Kidney (tissue), 14 donors: ENCODE measurements around the gene ADAMTSL2. TPM values are rescaled to one million over a fixed set of nuclear protein-coding genes. Genes with fewer than 3 reads are reported as not detected.

Experiments used
- DNase-seq, 5 donors: peaks; one replicate each; pipeline ENCODE4 v3.0.0-alpha.2; 2013 to 2020
- FAIRE-seq: peaks from 2 replicates; lab custom pipeline; 2012; peaks lifted over from hg19 to GRCh38; lab: Jason Lieb, UNC
- H3K27ac ChIP-seq, 2 donors: one replicate each; pipeline ENCODE4 v1.7.0; 2013; ENCODE audit warnings: low read depth in 2 of 2, low read length in 2 of 2, inconsistent platforms in 1 of 2
- H3K27me3 ChIP-seq: one replicate; pipeline ENCODE4 v1.7.1; 2013; ENCODE audit warnings: low read length, inconsistent platforms; ENCODE audit not compliant: control insufficient read depth, insufficient read depth
- H3K36me3 ChIP-seq, 3 donors: one replicate each; pipeline versions ENCODE4 v1.7.0 to v1.7.1; 2013; ENCODE audit warnings: low read length in 3 of 3, control low read depth in 1 of 3, inconsistent platforms in 1 of 3; ENCODE audit not compliant: insufficient read depth in 3 of 3, control insufficient read depth in 2 of 3
- H3K4me1 ChIP-seq, 3 donors: one replicate each; pipeline versions ENCODE4 v1.7.0 to v1.7.1; 2013; ENCODE audit warnings: low read length in 3 of 3, inconsistent platforms in 1 of 3, low read depth in 1 of 3; ENCODE audit not compliant: control insufficient read depth in 2 of 3, insufficient read depth in 2 of 3
- H3K4me3 ChIP-seq, 3 donors: one replicate each; pipeline versions ENCODE4 v1.7.0 to v1.8.1; 2013; ENCODE audit warnings: low read length in 3 of 3, control low read depth in 1 of 3, inconsistent platforms in 1 of 3
- H3K9ac ChIP-seq, 3 donors: one replicate each; pipeline versions ENCODE4 v1.7.0 to v1.7.1; 2013; ENCODE audit warnings: low read length in 3 of 3, control low read depth in 1 of 3, inconsistent platforms in 1 of 3
- H3K9me3 ChIP-seq, 3 donors: one replicate each; pipeline versions ENCODE4 v1.7.0 to v1.7.1; 2013; ENCODE audit warnings: low read length in 3 of 3, control low read depth in 1 of 3, inconsistent platforms in 1 of 3; ENCODE audit not compliant: control insufficient read depth in 2 of 3, insufficient read depth in 1 of 3
- intact Hi-C: fragments of 100-400 bp; cut with DNase I; formaldehyde crosslinking; loops from one replicate; pipeline ENCODE4 v1.11.1; 2022
- polyA plus RNA-seq: library from polyadenylated mRNA; stranded (reverse); fragments of 350-450 nt; fragmentation: Illumina TruSeq; extraction: RNeasy Lipid Tissue Mini Kit (QIAGEN cat#74804); gene quantifications from one replicate; pipeline ENCODE4 v1.2.3, GENCODE V29; 2014; ENCODE audit warnings: low read depth, low replicate concordance; ENCODE audit not compliant: insufficient read depth
- total RNA-seq: library from RNA; stranded (reverse); fragmentation: NEBNext Ultra II Directional; extraction: Animal tissue kit (Norgen Biotek cat#: 25700); gene quantifications from one replicate; pipeline ENCODE4 v1.2.1, GENCODE V29; 2021
- TF ChIP-seq, protein P1 (sequence below): IDR thresholded peaks from 3 replicates; pipeline ENCODE4 v1.5.1; 2012; ENCODE audit warnings: mild to moderate bottlenecking, moderate library complexity, borderline replicate concordance; ENCODE audit not compliant: insufficient read depth; ENCODE audit errors: extremely low read depth
- donor health status: control.
- donor health status: control.
- donor health status: control.
- donor health status: control.
- donor health status: control.
- donor health status: DM: yes; HTN: yes; CAD: no.
- donor health status: Normal renal cell carcinoma (clear cell type).

Gene ADAMTSL2
- total and polyA plus RNA-seq, 2 donors from 2014 or later, result 20.0 to 32.1 TPM

DNA sequence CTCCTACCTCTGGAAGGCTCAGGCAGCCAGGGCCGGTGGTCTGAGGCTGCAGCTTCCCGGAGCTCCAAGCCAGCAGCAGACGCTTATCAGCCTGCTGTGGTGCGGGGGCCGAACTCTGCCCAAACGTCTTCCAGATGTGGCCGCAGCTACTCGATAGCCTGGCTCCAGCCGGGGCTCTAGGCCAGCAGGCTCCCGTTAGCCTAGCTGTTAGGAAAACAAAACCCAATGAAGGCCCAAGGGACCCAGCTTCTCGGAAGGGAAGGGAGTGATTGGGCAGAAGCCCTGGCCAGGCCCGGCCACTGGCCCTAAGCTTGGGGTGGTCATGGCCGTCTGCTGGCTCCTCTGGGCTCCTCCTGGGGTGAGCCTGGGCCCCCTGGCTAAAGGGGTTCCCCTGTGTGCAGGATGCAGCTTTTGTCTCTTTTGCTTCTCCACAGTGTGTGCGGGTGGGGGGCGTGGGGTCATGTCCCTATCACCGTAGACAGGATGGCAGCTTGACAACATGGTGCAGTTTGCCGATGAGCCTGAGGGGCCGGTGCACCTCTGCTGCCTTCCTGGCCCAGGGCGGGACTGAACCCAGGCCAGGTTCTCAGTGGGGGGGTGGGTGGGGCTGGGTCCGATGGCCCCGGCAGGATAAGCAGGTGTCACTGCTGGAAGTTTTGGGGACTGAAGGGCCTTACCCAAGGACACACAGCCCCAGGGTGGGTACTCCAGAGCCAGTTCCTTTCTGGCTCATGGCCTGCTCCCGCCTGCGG, 28.4 kb upstream of the ADAMTSL2 start:
- TF ChIP-seq, protein P1, sequence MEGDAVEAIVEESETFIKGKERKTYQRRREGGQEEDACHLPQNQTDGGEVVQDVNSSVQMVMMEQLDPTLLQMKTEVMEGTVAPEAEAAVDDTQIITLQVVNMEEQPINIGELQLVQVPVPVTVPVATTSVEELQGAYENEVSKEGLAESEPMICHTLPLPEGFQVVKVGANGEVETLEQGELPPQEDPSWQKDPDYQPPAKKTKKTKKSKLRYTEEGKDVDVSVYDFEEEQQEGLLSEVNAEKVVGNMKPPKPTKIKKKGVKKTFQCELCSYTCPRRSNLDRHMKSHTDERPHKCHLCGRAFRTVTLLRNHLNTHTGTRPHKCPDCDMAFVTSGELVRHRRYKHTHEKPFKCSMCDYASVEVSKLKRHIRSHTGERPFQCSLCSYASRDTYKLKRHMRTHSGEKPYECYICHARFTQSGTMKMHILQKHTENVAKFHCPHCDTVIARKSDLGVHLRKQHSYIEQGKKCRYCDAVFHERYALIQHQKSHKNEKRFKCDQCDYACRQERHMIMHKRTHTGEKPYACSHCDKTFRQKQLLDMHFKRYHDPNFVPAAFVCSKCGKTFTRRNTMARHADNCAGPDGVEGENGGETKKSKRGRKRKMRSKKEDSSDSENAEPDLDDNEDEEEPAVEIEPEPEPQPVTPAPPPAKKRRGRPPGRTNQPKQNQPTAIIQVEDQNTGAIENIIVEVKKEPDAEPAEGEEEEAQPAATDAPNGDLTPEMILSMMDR, result no peak
- Histone ChIP-seq H3K4me3 (no peak overlapping the region), H3K4me1 (peaks cover 0 to 9% (median 7%) of the 10 kb centered on the region in 3 donors), H3K36me3 (no peaks in the 10 kb centered on the region), H3K9ac (no peak overlapping the region), H3K9me3 (peaks cover 0 to 12% (median 5%) of the 10 kb centered on the region in 3 donors), H3K27me3 (no peaks in the 10 kb centered on the region), H3K27ac (no peak overlapping the region)
- DNase-seq (peak in 3 of 5 donors; percentile 54 to 87 (median 77)), FAIRE-seq (no peak)
- intact Hi-C loops, result no loop called here

- no peaks in the 10 kb centered on the region for H3K36me3 ChIP-seq
- FAIRE-seq (no peak), DNase-seq (peak in 1 of 5 donors; percentile 92)
- H3K27me3 ChIP-seq, result no peaks in the 10 kb centered on the region
- H3K4me1 ChIP-seq, result peaks cover 0 to 9% (median 7%) of the 10 kb centered on the region in 3 donors
- H3K9me3 ChIP-seq, result peaks cover 0 to 9% (median 5%) of the 10 kb centered on the region in 3 donors
- no peak overlapping the region for H3K4me3 ChIP-seq
- TF ChIP-seq, protein P1, result no peak
- H3K9ac ChIP-seq, result no peak overlapping the region
- intact Hi-C loops, result no loop called here
- H3K27ac ChIP-seq, result no peak overlapping the region
Measured at GRCh38 chr9:133506653-133507038, 27.9 kb upstream of the ADAMTSL2 start.

DNA sequence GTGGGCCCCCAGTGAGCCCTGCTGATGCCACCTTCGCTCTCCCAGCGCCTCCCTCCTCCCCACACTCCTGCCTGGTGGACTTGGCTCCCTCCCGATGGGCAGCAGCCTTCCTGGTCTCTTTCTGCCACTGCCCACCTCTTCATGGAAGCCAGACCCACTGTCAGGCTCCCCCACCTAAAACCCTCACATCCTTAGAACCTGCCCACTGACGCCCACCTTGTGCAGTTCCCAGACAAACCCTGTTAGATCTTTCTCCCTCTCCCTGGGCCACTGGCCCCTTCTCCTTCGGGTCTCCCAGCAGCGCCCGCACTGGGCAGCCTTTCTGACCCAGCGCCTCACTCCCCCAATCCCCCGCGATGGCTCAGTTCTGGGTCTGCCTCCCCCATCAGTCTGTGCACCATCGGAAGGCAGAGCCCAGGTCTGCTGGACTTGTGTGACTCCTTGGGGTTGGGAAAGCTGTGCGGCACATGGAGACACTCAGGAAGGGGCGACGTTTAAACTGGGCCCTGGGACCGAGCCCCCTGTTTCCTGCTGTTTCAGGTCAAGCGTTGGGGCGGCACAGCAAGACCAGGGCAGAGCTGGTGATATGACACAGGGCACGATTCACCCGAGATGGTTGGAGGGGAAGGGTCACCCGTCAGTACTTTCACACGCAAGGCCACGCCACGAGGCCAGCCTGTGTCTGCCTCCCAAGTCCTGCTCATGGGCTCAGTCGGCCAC, 27.1 kb upstream of the ADAMTSL2 start:
- no peak overlapping the region for H3K27ac ChIP-seq
- intact Hi-C loops, result no loop called here
- DNase-seq, result peak in 1 of 5 donors; percentile 66

More for the DNA sequence above, 27.1 kb upstream of the ADAMTSL2 start:
- Histone ChIP-seq H3K4me3 (no peak overlapping the region), H3K9me3 (peaks cover 0 to 1% (median under 1%) of the 10 kb centered on the region in 3 donors), H3K36me3 (no peaks in the 10 kb centered on the region), H3K4me1 (peaks cover 0 to 10% (median 9%) of the 10 kb centered on the region in 3 donors), H3K27me3 (no peaks in the 10 kb centered on the region), H3K9ac (no peak overlapping the region)
- TF ChIP-seq, protein P1, result no peak
- FAIRE-seq, result no peak
